T follicular helper cell (primary cell): ENCODE measurements around the gene ADARB1.
"Not testable (repeated sequence)": the region's sequence is repeated elsewhere in the genome, so short reads cannot be mapped to it uniquely, and the experiment has no call there.

Experiments
- DNase-seq: peaks from one replicate; pipeline ENCODE4 v3.0.0-alpha.2; 2020; ENCODE audit warnings: low read depth

Gene ADARB1

DNA sequence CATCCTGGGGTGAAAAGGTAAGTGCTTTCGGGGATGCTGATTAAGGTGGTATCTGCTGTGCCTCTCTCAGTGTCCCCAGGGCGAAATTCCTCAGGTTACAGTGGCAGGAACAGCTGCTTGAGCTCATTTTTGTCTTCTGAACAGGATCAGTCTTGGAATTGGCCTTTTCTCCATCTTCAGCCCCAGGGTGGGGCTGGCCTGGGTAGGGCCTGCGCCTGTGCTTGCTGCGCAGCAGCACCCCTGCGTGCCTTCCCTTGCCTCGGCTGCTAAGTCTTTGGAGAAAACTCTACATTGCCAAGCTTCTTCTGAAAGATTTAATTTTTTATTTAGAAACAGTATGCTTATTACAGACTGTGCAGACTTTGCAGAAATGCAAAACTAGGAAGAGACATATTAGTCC lies 41.7 kb downstream of the ADARB1 start:
- DNase-seq, result no peak

- no peak for DNase-seq
Measured at GRCh38 chr21:45117314-45117713, 42.9 kb downstream of the ADARB1 start.

GRCh38 chr21:45118099-45118498 lies 43.7 kb downstream of the ADARB1 start:
- DNase-seq, result no peak

DNA sequence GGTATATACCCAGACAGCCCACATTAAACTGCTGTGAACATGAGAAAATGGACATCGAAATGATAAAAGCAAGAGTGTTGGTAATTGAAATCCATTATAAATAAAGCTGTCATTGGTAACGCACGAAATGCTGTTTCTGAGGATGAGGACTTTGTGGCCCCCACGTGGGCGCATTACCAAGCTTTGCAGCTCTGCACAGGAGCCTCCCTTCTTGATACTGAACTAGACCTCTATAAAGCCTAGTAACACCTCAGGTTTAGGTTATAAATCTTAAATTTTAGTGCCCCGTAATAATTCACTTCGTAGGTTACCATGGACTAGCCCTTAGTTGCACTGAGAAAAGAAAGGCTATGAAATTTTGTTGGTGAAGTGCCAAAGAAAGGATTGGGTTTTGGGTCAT lies 45.4 kb downstream of the ADARB1 start:
- DNase-seq, result no peak

- no peak for DNase-seq
Measured at GRCh38 chr21:45120975-45121374, 46.6 kb downstream of the ADARB1 start.

- DNase-seq, result no peak
Measured at GRCh38 chr21:45122030-45122429, 47.6 kb downstream of the ADARB1 start.

- no peak for DNase-seq
Measured at GRCh38 chr21:45122432-45123132, 48.2 kb downstream of the ADARB1 start.

GRCh38 chr21:45123440-45123839 lies 49.1 kb downstream of the ADARB1 start:
- no peak for DNase-seq

DNA sequence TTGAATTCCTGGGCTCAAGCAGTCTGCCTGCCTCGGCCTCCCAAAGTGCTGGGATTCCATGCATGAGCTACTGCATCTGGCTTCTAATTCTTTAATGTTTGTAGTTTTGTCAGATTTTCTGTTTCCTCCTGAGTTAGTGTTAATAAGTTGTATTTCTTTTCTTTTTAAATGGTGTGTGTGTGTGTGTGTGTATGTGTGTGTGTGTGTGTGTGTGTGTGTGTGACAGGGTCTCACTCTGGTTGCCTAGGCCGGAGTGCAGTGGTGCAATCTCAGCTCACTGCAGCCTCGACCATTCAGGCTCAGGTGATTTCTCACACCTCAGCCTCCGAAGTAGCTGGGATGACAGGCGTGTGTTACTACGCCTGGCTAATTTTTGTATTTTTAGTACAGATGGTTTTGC lies 50.2 kb downstream of the ADARB1 start:
- no peak for DNase-seq

DNA sequence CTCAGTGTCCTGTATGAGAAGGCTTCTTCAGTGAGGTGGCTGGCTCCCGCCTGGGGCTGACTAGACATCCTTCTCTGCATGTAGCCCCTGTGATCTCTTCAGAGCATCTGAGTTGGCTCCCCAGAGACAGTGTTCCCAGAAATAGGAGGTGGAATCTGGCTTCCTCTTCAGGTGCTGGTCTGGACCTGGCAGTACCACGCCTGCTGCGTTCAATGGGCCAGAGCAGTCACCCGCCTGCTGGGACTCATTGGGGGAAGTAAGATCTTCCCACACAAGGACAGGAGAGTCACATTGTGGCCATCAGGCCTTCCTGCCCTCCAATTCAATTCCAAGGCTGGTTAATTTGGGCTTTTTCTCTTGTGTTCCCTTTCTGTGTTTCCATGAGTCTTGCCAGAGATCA lies 51.0 kb downstream of the ADARB1 start:
- DNase-seq, result no peak

GRCh38 chr21:45126204-45126626 lies 51.8 kb downstream of the ADARB1 start:
- DNase-seq, result no peak

DNA sequence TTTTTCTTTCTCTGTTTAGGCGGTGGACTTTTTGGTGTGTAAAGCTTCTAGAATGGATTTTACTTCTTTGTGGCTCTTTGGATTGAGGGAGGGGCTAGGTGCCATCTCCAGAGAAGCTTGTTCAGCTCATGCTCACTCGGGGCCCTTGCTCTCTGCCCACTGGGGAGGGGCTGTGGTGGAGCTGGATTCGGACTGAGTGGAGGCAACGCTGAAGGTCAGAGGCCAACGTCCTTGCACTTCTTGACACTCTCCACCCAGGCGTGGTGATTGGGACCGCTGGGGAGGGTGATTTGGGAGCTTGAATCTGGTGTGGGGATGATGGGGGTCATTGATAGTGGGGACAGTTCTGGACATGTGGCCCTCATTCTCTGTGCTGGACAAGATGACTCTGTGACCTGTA lies 52.6 kb downstream of the ADARB1 start:
- DNase-seq, result no peak

- no peak for DNase-seq
Measured at GRCh38 chr21:45127937-45128336, 53.6 kb downstream of the ADARB1 start.

GRCh38 chr21:45128613-45129188 lies 54.3 kb downstream of the ADARB1 start:
- DNase-seq, result peak; percentile 69

DNA sequence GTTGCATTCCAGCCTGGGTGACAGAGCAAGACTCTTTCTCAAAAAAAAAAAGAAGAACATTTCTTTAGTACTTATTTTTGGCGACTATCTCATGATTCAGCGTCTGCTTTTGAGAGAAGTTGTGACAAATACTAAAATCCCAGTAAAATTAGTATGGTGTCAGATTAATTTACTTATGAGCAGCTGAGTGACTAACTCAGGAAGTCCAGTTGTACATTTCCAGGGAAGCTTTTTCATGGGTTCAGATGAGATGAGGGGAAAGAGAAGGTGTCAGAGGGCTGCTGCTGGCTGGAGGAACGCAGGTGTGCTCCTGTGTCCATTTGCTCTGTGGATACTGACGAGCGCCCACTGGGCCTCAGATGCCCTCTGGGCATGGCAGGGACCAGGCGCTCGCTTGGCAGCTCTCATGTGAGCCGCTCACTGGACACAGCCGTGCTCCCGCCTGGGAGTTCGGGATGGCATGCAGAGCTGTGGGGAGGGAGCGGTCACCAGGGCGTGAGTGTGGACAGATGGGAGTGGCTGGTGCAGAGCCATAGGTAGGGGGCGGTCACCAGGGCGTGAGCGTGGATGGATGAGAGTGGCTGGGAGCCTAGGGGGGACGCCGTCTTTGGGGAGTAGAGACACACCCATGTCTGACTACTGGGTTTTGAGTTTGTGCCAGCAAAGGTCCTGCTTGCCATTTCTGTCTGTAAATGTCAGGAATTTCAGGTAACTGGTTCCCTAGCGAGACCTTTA lies 55.0 kb downstream of the ADARB1 start:
- DNase-seq, result no peak

GRCh38 chr21:45130324-45130774 lies 56.0 kb downstream of the ADARB1 start:
- no peak for DNase-seq

- DNase-seq, result no peak
Measured at GRCh38 chr21:45131537-45131999, 57.2 kb downstream of the ADARB1 start.

GRCh38 chr21:45132841-45133573 lies 58.6 kb downstream of the ADARB1 start:
- DNase-seq, result no peak

DNA sequence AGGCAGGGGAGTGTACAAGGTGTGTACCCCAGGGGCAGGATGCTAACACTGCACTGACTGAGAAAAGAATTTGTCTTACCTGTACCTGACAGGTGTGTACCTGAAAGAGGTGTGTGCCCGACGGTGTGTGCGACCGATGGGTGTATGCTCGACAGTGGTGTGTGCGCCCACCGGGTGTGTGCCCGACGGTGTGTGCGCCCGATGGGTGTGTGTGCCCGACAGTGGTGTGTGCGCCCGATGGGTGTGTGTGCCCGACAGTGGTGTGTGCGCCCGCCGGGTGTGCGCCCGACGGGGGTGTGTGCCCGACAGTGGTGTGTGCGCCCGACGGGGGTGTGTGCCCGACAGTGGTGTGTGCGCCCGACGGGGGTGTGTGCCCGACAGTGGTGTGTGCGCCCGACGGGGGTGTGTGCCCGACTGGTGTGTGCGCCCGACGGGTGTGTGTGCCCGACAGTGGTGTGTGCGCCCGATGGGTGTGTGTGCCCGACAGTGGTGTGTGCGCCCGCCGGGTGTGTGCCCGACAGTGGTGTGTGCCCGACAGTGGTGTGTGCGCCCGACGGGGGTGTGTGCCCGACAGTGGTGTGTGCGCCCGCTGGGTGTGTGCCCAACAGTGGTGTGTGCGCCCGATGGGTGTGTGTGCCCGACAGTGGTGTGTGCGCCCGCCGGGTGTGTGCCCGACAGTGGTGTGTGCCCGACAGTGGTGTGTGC lies 59.3 kb downstream of the ADARB1 start:
- not testable (repeated sequence) for DNase-seq

GRCh38 chr21:45134279-45135076 lies 60.1 kb downstream of the ADARB1 start:
- no peak for DNase-seq

DNA sequence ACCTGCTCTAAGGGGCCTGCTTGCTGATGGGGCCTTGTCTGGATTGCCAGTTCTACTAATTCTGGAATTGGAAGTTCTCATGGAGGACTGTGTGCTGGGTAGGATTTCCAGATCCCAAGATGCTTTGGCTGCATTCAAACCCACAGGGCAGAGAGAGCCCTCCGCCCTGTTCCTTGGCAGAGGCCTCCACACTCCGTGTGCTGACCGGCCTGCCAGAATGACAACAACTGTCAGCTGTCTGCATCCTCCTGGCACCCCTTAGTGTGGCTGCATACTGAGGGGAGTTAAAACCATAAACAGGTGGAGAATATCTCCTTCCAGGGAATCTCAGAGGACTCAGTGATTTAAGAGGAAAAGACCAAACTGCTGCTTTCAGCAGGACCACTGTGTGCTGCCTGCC lies 60.7 kb downstream of the ADARB1 start:
- DNase-seq, result no peak
